ENCODE results near the gene LSM5. TPM values are rescaled to one million over a fixed set of nuclear protein-coding genes. Genes with fewer than 3 reads are reported as not detected.
A peak's percentile ranks its signal among the peaks of the same experiment; 100 is the strongest.

The LSM5 gene
- total and polyA plus RNA-seq, 9 of the 15 experiments (the other 6 are each of a cell fraction or from before 2014, with no cell fraction given): 36.3 to 620 (median 186) TPM

DNA sequence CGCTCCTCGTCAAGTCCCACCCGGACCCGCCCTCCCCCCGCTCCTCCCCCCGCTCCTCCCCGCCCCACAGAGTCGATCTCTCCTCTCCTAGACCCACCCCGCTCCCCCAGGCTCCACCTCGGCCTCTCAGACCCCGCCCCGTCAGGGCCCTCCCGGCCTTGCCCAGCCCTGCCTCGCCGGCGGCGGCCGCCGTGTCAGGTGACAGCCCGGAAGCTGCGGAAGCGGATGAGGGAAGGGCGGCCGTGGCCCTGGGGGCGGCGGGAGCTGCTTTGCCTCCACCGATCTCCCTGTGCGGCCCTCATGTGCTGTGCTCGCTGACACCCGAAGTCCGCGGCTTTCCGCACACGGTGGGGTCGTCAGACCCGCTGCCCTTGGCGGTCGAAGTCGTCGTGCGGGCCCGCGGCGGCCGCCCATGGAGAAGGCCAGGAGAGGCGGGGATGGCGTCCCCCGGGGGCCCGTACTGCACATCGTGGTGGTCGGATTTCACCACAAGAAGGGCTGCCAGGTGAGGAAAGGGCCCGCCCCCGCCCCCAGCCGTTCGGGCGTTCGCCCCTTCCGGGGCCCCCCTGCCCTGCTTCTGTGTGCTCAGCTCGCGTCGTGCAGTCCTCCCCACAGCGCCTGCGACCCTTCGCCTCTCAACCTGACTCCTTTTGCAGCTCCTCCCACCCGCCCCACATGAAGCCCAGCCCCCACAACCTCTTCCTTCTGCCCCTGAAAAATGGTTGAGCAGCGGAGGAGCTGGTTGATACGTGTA, 5.3 kb upstream of the LSM5 start, which contains the start of gene AVL9 (continued):
- TF ChIP-seq, protein P1, sequence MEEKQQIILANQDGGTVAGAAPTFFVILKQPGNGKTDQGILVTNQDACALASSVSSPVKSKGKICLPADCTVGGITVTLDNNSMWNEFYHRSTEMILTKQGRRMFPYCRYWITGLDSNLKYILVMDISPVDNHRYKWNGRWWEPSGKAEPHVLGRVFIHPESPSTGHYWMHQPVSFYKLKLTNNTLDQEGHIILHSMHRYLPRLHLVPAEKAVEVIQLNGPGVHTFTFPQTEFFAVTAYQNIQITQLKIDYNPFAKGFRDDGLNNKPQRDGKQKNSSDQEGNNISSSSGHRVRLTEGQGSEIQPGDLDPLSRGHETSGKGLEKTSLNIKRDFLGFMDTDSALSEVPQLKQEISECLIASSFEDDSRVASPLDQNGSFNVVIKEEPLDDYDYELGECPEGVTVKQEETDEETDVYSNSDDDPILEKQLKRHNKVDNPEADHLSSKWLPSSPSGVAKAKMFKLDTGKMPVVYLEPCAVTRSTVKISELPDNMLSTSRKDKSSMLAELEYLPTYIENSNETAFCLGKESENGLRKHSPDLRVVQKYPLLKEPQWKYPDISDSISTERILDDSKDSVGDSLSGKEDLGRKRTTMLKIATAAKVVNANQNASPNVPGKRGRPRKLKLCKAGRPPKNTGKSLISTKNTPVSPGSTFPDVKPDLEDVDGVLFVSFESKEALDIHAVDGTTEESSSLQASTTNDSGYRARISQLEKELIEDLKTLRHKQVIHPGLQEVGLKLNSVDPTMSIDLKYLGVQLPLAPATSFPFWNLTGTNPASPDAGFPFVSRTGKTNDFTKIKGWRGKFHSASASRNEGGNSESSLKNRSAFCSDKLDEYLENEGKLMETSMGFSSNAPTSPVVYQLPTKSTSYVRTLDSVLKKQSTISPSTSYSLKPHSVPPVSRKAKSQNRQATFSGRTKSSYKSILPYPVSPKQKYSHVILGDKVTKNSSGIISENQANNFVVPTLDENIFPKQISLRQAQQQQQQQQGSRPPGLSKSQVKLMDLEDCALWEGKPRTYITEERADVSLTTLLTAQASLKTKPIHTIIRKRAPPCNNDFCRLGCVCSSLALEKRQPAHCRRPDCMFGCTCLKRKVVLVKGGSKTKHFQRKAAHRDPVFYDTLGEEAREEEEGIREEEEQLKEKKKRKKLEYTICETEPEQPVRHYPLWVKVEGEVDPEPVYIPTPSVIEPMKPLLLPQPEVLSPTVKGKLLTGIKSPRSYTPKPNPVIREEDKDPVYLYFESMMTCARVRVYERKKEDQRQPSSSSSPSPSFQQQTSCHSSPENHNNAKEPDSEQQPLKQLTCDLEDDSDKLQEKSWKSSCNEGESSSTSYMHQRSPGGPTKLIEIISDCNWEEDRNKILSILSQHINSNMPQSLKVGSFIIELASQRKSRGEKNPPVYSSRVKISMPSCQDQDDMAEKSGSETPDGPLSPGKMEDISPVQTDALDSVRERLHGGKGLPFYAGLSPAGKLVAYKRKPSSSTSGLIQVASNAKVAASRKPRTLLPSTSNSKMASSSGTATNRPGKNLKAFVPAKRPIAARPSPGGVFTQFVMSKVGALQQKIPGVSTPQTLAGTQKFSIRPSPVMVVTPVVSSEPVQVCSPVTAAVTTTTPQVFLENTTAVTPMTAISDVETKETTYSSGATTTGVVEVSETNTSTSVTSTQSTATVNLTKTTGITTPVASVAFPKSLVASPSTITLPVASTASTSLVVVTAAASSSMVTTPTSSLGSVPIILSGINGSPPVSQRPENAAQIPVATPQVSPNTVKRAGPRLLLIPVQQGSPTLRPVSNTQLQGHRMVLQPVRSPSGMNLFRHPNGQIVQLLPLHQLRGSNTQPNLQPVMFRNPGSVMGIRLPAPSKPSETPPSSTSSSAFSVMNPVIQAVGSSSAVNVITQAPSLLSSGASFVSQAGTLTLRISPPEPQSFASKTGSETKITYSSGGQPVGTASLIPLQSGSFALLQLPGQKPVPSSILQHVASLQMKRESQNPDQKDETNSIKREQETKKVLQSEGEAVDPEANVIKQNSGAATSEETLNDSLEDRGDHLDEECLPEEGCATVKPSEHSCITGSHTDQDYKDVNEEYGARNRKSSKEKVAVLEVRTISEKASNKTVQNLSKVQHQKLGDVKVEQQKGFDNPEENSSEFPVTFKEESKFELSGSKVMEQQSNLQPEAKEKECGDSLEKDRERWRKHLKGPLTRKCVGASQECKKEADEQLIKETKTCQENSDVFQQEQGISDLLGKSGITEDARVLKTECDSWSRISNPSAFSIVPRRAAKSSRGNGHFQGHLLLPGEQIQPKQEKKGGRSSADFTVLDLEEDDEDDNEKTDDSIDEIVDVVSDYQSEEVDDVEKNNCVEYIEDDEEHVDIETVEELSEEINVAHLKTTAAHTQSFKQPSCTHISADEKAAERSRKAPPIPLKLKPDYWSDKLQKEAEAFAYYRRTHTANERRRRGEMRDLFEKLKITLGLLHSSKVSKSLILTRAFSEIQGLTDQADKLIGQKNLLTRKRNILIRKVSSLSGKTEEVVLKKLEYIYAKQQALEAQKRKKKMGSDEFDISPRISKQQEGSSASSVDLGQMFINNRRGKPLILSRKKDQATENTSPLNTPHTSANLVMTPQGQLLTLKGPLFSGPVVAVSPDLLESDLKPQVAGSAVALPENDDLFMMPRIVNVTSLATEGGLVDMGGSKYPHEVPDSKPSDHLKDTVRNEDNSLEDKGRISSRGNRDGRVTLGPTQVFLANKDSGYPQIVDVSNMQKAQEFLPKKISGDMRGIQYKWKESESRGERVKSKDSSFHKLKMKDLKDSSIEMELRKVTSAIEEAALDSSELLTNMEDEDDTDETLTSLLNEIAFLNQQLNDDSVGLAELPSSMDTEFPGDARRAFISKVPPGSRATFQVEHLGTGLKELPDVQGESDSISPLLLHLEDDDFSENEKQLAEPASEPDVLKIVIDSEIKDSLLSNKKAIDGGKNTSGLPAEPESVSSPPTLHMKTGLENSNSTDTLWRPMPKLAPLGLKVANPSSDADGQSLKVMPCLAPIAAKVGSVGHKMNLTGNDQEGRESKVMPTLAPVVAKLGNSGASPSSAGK (IDR thresholded peaks at IDR 0.05): peak; percentile 65
- TF ChIP-seq EWSR1 (IDR thresholded peaks at IDR 0.05; ENCODE audit: borderline replicate concordance, low read depth, partially characterized antibody): no peak
- TF ChIP-seq ZNF184 (CRISPR knock-in tag; IDR thresholded peaks at IDR 0.05): no peak
- TF ChIP-seq ZC3H8 (IDR thresholded peaks at IDR 0.05): no peak
- peak; percentile 76 for TF ChIP-seq U2AF1 (optimal IDR thresholded peaks at IDR 0.05; ENCODE audit: low read depth, low read length)
- no peak for TF ChIP-seq ZNF347 (CRISPR knock-in tag; IDR thresholded peaks at IDR 0.05; ENCODE audit: low read depth)
- TF ChIP-seq, protein P2, sequence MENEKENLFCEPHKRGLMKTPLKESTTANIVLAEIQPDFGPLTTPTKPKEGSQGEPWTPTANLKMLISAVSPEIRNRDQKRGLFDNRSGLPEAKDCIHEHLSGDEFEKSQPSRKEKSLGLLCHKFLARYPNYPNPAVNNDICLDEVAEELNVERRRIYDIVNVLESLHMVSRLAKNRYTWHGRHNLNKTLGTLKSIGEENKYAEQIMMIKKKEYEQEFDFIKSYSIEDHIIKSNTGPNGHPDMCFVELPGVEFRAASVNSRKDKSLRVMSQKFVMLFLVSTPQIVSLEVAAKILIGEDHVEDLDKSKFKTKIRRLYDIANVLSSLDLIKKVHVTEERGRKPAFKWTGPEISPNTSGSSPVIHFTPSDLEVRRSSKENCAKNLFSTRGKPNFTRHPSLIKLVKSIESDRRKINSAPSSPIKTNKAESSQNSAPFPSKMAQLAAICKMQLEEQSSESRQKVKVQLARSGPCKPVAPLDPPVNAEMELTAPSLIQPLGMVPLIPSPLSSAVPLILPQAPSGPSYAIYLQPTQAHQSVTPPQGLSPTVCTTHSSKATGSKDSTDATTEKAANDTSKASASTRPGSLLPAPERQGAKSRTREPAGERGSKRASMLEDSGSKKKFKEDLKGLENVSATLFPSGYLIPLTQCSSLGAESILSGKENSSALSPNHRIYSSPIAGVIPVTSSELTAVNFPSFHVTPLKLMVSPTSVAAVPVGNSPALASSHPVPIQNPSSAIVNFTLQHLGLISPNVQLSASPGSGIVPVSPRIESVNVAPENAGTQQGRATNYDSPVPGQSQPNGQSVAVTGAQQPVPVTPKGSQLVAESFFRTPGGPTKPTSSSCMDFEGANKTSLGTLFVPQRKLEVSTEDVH (IDR thresholded peaks at IDR 0.05; ENCODE audit: low read depth, partially characterized antibody): peak; percentile 15
- peak; percentile 89 for TF ChIP-seq RAD51 (IDR thresholded peaks at IDR 0.05; ENCODE audit: borderline replicate concordance, low read depth)
- no peak for TF ChIP-seq TFAM (CRISPR knock-in tag; conservative IDR thresholded peaks at IDR 0.05)
- no peak for TF ChIP-seq DNMT1 (IDR thresholded peaks at IDR 0.05)
- no peak for TF ChIP-seq ZSCAN29 (IDR thresholded peaks at IDR 0.05)

All from K562 (cell line).